GM06990 (cell line): ENCODE data around the gene IGSF23.

Experiments used
- DNase-seq: peaks from one replicate; pipeline ENCODE4 v3.0.0-alpha.2; 2011; ENCODE audit not compliant: insufficient read length; ENCODE audit errors: extremely low read depth
- H3K27me3 ChIP-seq: replicated peaks from 2 replicates; pipeline ENCODE4 v1.6.0; 2011; ENCODE audit warnings: low read length; ENCODE audit not compliant: control insufficient read depth, insufficient read depth
- H3K36me3 ChIP-seq: 2 replicates; pipeline ENCODE4 v1.5.1; 2011; ENCODE audit warnings: low read length; ENCODE audit not compliant: control insufficient read depth, insufficient read depth
- H3K4me3 ChIP-seq: replicated peaks from 2 replicates; pipeline ENCODE4 v1.5.1; 2011; ENCODE audit warnings: low read depth, mild to moderate bottlenecking, control low read depth, low read length
- CTCF ChIP-seq: IDR thresholded peaks from 2 replicates; pipeline ENCODE4 v1.5.1; 2011; ENCODE audit warnings: low read length, control low read depth, mild to moderate bottlenecking, inconsistent platforms; ENCODE audit not compliant: insufficient read depth, poor library complexity, severe bottlenecking

Gene IGSF23

GRCh38 chr19:44571830-44572580, 41.4 kb upstream of the IGSF23 start:
- Histone ChIP-seq H3K4me3 (no peak overlapping the region), H3K36me3 (no peaks in the 10 kb centered on the region), H3K27me3 (no peaks in the 10 kb centered on the region)
- no peak for TF ChIP-seq CTCF
- DNase-seq = no peak

- no peak for TF ChIP-seq CTCF
- DNase-seq = no peak
- no peaks in the 10 kb centered on the region for H3K27me3 ChIP-seq
- no peak overlapping the region for H3K4me3 ChIP-seq
- no peaks in the 10 kb centered on the region for H3K36me3 ChIP-seq
Observed at GRCh38 chr19:44572581-44572900, 40.8 kb upstream of the IGSF23 start.

- no peak for DNase-seq
- Histone ChIP-seq H3K36me3 (no peaks in the 10 kb centered on the region), H3K4me3 (no peak overlapping the region), H3K27me3 (no peaks in the 10 kb centered on the region)
- TF ChIP-seq CTCF = no peak
Observed at GRCh38 chr19:44573183-44573582, 40.2 kb upstream of the IGSF23 start.

GRCh38 chr19:44573627-44574026, 39.7 kb upstream of the IGSF23 start:
- H3K4me3 ChIP-seq = no peak overlapping the region
- TF ChIP-seq CTCF = no peak
- no peaks in the 10 kb centered on the region for H3K27me3 ChIP-seq
- no peaks in the 10 kb centered on the region for H3K36me3 ChIP-seq
- DNase-seq = no peak

- Histone ChIP-seq H3K4me3 (no peak overlapping the region), H3K36me3 (no peaks in the 10 kb centered on the region), H3K27me3 (no peaks in the 10 kb centered on the region)
- DNase-seq = no peak
- TF ChIP-seq CTCF = no peak
Observed at GRCh38 chr19:44574186-44574950, 39.0 kb upstream of the IGSF23 start.
